SK-N-MC (cell line): ENCODE results near the gene GLTP.

Experiments used
- EZH2 ChIP-seq: fragments of 200-600 bp; sonication (generic); IDR thresholded peaks from one replicate; pipeline ENCODE4 v1.6.1; 2017; ENCODE audit warnings: antibody characterized with exemption
- FOXP2 ChIP-seq: optimal IDR thresholded peaks from 2 replicates; pipeline ENCODE3; 2011; ENCODE audit warnings: mild to moderate bottlenecking, moderate library complexity; ENCODE audit not compliant: insufficient read depth; ENCODE audit errors: extremely low read length, control extremely low read depth
- POLR2AphosphoS5 ChIP-seq: IDR thresholded peaks from 2 replicates; pipeline ENCODE4 v1.6.1; 2012; ENCODE audit warnings: mild to moderate bottlenecking, low read depth, low read length, borderline replicate concordance

DNA sequence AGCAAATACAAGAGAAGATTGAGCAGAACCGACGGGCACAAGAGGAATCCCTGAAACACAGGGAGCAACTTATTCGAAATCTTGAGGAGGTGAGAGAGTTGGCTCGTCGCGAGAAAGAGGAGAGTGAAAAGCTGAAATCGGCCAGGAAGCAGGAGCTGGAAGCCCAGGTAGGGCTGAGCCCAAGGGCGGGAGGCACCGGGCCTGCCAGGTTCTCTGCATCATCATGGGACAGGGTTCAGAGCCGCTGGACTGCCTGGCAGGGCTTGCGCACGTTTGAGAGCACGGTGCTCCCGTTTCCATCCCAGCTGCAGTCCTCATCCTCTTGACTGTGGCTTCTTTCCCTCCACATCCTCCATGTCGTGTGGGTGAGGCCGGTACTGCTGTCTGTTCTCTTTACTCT is 34.1 kb upstream of the GLTP start:
- no peak for TF ChIP-seq POLR2AphosphoS5
- TF ChIP-seq EZH2 = no peak
- no peak for TF ChIP-seq FOXP2
